SU-DHL-6 (cell line): ENCODE measurements around the gene PEAK3.

Source experiments
- H2AFZ ChIP-seq: fragments of 200-600 bp; sonication (generic); 2 replicates; pipeline ENCODE4 v1.6.1; 2014; ENCODE audit warnings: low read depth, mild to moderate bottlenecking, moderate library complexity, mixed read lengths, antibody characterized with exemption, low read length; ENCODE audit not compliant: severe bottlenecking
- H3F3A ChIP-seq: fragments of 200-600 bp; shearing (Covaris generic); 2 replicates; pipeline ENCODE4 v1.6.0; 2016; ENCODE audit warnings: antibody characterized with exemption, mild to moderate bottlenecking; ENCODE audit not compliant: insufficient read depth
- H3K27ac ChIP-seq: fragments of 200-600 bp; sonication (generic); 2 replicates; pipeline ENCODE4 v1.5.1; 2016; ENCODE audit warnings: low read depth, mild to moderate bottlenecking, low read length, moderate library complexity, mixed read lengths
- H3K27me3 ChIP-seq: fragments of 200-600 bp; sonication (generic), shearing (Covaris generic); 2 replicates; pipeline ENCODE4 v1.6.0; 2014; ENCODE audit warnings: mild to moderate bottlenecking, low read length
- H3K36me3 ChIP-seq: fragments of 200-600 bp; sonication (generic); 2 replicates; pipeline ENCODE4 v1.6.1; 2014; ENCODE audit warnings: mild to moderate bottlenecking, low read length, mixed read lengths
- H3K4me2 ChIP-seq: fragments of 300-600, 200-600 bp; shearing (Covaris generic), sonication (generic); 2 replicates; pipeline ENCODE4 v1.6.0; 2014; ENCODE audit warnings: low read length, low read depth, mild to moderate bottlenecking; ENCODE audit not compliant: poor library complexity, severe bottlenecking
- H3K4me3 ChIP-seq: fragments of 200-600 bp; sonication (generic); 2 replicates; pipeline ENCODE4 v1.5.1; 2014; ENCODE audit warnings: antibody characterized with exemption, low read length, mild to moderate bottlenecking, mixed read lengths; ENCODE audit not compliant: insufficient read depth, poor library complexity, severe bottlenecking
- H3K79me2 ChIP-seq: fragments of 200-600 bp; sonication (generic); 2 replicates; pipeline ENCODE4 v1.6.1; 2014; ENCODE audit warnings: mild to moderate bottlenecking, low read length, moderate library complexity; ENCODE audit not compliant: insufficient read depth
- H3K9ac ChIP-seq: fragments of 200-600 bp; sonication (generic); 2 replicates; pipeline ENCODE4 v1.7.0; 2014; ENCODE audit warnings: mild to moderate bottlenecking, low read length
- H3K9me2 ChIP-seq: fragments of 200-600 bp; sonication (generic); replicated peaks from 2 replicates; pipeline ENCODE4 v1.6.1; 2014; ENCODE audit warnings: low read length; ENCODE audit not compliant: insufficient read depth
- H3K9me3 ChIP-seq: fragments of 200-600 bp; sonication (generic); 2 replicates; pipeline ENCODE4 v1.6.1; 2014; ENCODE audit warnings: low read length, mixed read lengths; ENCODE audit not compliant: insufficient read depth
- H4K20me1 ChIP-seq: fragments of 200-600 bp; sonication (generic); 2 replicates; pipeline ENCODE4 v1.6.1; 2014; ENCODE audit warnings: low read depth, mild to moderate bottlenecking, antibody characterized with exemption, low read length, moderate library complexity, mixed read lengths
- CTCF ChIP-seq: fragments of 200-600 bp; sonication (generic); IDR thresholded peaks from one replicate; pipeline ENCODE4 v1.5.1; 2017; ENCODE audit warnings: antibody characterized with exemption, mild to moderate bottlenecking, low read length, moderate library complexity; ENCODE audit not compliant: insufficient read depth, poor library complexity, severe bottlenecking
- EZH2phosphoT487 ChIP-seq: fragments of 200-600 bp; sonication (generic), shearing (Covaris generic); conservative IDR thresholded peaks from 2 replicates; pipeline ENCODE4 v1.6.1; 2018; ENCODE audit warnings: mild to moderate bottlenecking, antibody characterized with exemption, low read length, moderate library complexity, mixed read lengths

Gene PEAK3

GRCh38 chr19:2231621-2232221, 50.3 kb downstream of the PEAK3 start:
- H3K9me3 ChIP-seq: no peaks in the 10 kb centered on the region
- no peak overlapping the region for H3K4me3 ChIP-seq
- TF ChIP-seq EZH2phosphoT487 (no peak), CTCF (no peak)
- no peaks in the 10 kb centered on the region for H3K36me3 ChIP-seq
- H3K79me2 ChIP-seq: peaks cover 35% of the 10 kb centered on the region
- H4K20me1 ChIP-seq: no peaks in the 10 kb centered on the region
- peaks cover 30% of the 10 kb centered on the region for H3F3A ChIP-seq
- no peak overlapping the region for H2AFZ ChIP-seq
- no peaks in the 10 kb centered on the region for H3K27me3 ChIP-seq
- H3K9ac ChIP-seq: no peak overlapping the region
- H3K27ac ChIP-seq: peak overlapping the region; percentile 30; the same call in 1 of the 2 replicates
- no peak overlapping the region for H3K4me2 ChIP-seq
- no peaks in the 10 kb centered on the region for H3K9me2 ChIP-seq

GRCh38 chr19:2230807-2231533, 51.0 kb downstream of the PEAK3 start:
- H3K4me2 ChIP-seq: no peak overlapping the region
- H2AFZ ChIP-seq: no peak overlapping the region
- H3K36me3 ChIP-seq: no peaks in the 10 kb centered on the region
- H3K9me3 ChIP-seq: no peaks in the 10 kb centered on the region
- no peaks in the 10 kb centered on the region for H3K27me3 ChIP-seq
- peaks cover 33% of the 10 kb centered on the region for H3K79me2 ChIP-seq
- peak overlapping the region; percentile 30; the same call in 1 of the 2 replicates for H3K27ac ChIP-seq
- H3K9me2 ChIP-seq: no peaks in the 10 kb centered on the region
- peaks cover 30% of the 10 kb centered on the region for H3F3A ChIP-seq
- H3K4me3 ChIP-seq: no peak overlapping the region
- no peak overlapping the region for H3K9ac ChIP-seq
- TF ChIP-seq EZH2phosphoT487: no peak
- TF ChIP-seq CTCF: no peak
- H4K20me1 ChIP-seq: no peaks in the 10 kb centered on the region

GRCh38 chr19:2230033-2230531, 51.9 kb downstream of the PEAK3 start:
- no peaks in the 10 kb centered on the region for H3K36me3 ChIP-seq
- no peak overlapping the region for H2AFZ ChIP-seq
- H3K4me3 ChIP-seq: no peak overlapping the region
- H3K9me3 ChIP-seq: no peaks in the 10 kb centered on the region
- no peaks in the 10 kb centered on the region for H3K9me2 ChIP-seq
- no peak overlapping the region for H3K27ac ChIP-seq
- no peaks in the 10 kb centered on the region for H4K20me1 ChIP-seq
- no peak overlapping the region for H3K4me2 ChIP-seq
- peaks cover 28% of the 10 kb centered on the region for H3F3A ChIP-seq
- H3K9ac ChIP-seq: no peak overlapping the region
- H3K27me3 ChIP-seq: no peaks in the 10 kb centered on the region
- H3K79me2 ChIP-seq: peaks cover 24% of the 10 kb centered on the region
- TF ChIP-seq EZH2phosphoT487 (no peak), CTCF (no peak)
